Keratinocyte (primary cell): ENCODE results near the gene WASF2. TPM values are rescaled to one million over a fixed set of nuclear protein-coding genes. Genes with fewer than 3 reads are reported as not detected.
A peak's percentile ranks its signal among the peaks of the same experiment; 100 is the strongest.

Experiments
- DNase-seq: peaks from one replicate; pipeline ENCODE4 v3.0.0-alpha.2; 2011; ENCODE audit warnings: low read depth, missing footprints, low spot score
- FAIRE-seq: peaks from 2 replicates; lab custom pipeline; 2011; peaks lifted over from hg19 to GRCh38; lab: Jason Lieb, UNC
- H2AFZ ChIP-seq: 2 replicates; pipeline ENCODE4 v1.6.0; 2012; ENCODE audit warnings: low read length, control low read depth, inconsistent platforms; ENCODE audit not compliant: control insufficient read depth
- H3K27ac ChIP-seq: 2 replicates; pipeline ENCODE4 v1.5.1; 2011; ENCODE audit warnings: low read length; ENCODE audit not compliant: control insufficient read depth, insufficient read depth
- H3K27me3 ChIP-seq: 3 replicates; pipeline ENCODE4 v1.6.0; 2011; ENCODE audit warnings: low read length; ENCODE audit not compliant: control insufficient read depth, insufficient read depth; ENCODE audit errors: extremely low read depth
- H3K36me3 ChIP-seq, 2 experiments: 2 replicates in 1 of 2; 3 replicates in 1 of 2; pipeline ENCODE4 v1.5.1; 2011; ENCODE audit warnings: low read length in 2 of 2, mild to moderate bottlenecking in 1 of 2; ENCODE audit not compliant: control insufficient read depth in 2 of 2, insufficient read depth in 2 of 2; ENCODE audit errors: extremely low read depth in 1 of 2
- H3K4me1 ChIP-seq: 3 replicates; pipeline ENCODE4 v1.5.1; 2011; ENCODE audit warnings: low read length; ENCODE audit not compliant: control insufficient read depth, insufficient read depth; ENCODE audit errors: extremely low read depth
- H3K4me2 ChIP-seq: 3 replicates; pipeline ENCODE4 v1.6.0; 2011; ENCODE audit warnings: low read depth, low read length; ENCODE audit not compliant: control insufficient read depth, insufficient read depth; ENCODE audit errors: extremely low read depth
- H3K4me3 ChIP-seq, 3 experiments: fragments of 200-600 bp in 1 of 3; sonication (generic) in 1 of 3; 2 replicates in 2 of 3; 3 replicates in 1 of 3; pipeline ENCODE4 v1.5.1; 2011 to 2016; ENCODE audit warnings: low read length in 3 of 3, mild to moderate bottlenecking in 3 of 3, control low read depth in 2 of 3, inconsistent platforms in 1 of 3, low read depth in 1 of 3, mixed read lengths in 1 of 3, mixed run types in 1 of 3, moderate library complexity in 1 of 3; ENCODE audit not compliant: control insufficient read depth in 2 of 3, insufficient read depth in 2 of 3; ENCODE audit errors: extremely low read depth in 1 of 3
- H3K79me2 ChIP-seq: 2 replicates; pipeline ENCODE4 v1.6.0; 2012; ENCODE audit warnings: low read length; ENCODE audit not compliant: control insufficient read depth, insufficient read depth
- H3K9ac ChIP-seq: 3 replicates; pipeline ENCODE4 v1.6.0; 2011; ENCODE audit warnings: low read length; ENCODE audit not compliant: control insufficient read depth, insufficient read depth; ENCODE audit errors: extremely low read depth
- H3K9me1 ChIP-seq: 3 replicates; pipeline ENCODE4 v1.6.0; 2011; ENCODE audit warnings: low read length; ENCODE audit not compliant: control insufficient read depth, insufficient read depth; ENCODE audit errors: extremely low read depth
- H3K9me3 ChIP-seq: 2 replicates; pipeline ENCODE4 v1.5.1; 2012; ENCODE audit warnings: low read depth, low read length; ENCODE audit not compliant: control insufficient read depth
- H4K20me1 ChIP-seq: 3 replicates; pipeline ENCODE4 v1.6.0; 2011; ENCODE audit warnings: low read length; ENCODE audit not compliant: control insufficient read depth, insufficient read depth; ENCODE audit errors: extremely low read depth
- CTCF ChIP-seq, 3 experiments: IDR thresholded peaks in 1 of 3; conservative IDR thresholded peaks in 1 of 3; optimal IDR thresholded peaks in 1 of 3; 2 replicates in 2 of 3; 3 replicates in 1 of 3; pipeline versions ENCODE3 to v1.5.1; 2011; ENCODE audit warnings: low read length in 3 of 3, mild to moderate bottlenecking in 3 of 3, moderate library complexity in 2 of 3, control low read depth in 1 of 3, inconsistent platforms in 1 of 3; ENCODE audit not compliant: insufficient read depth in 2 of 3; ENCODE audit errors: extremely low read depth in 1 of 3
- EZH2 ChIP-seq: IDR thresholded peaks from one replicate; pipeline ENCODE4 v1.6.1; 2012; ENCODE audit warnings: inconsistent platforms, mild to moderate bottlenecking, low read length, moderate library complexity
- dilution Hi-C: fragments of 300-500 bp; cut with MboI; formaldehyde crosslinking; loops from one replicate; pipeline ENCODE4 v1.7.0; 2020; ENCODE audit warnings: low sequenced_read_pairs; ENCODE audit not compliant: extremely low pct_ligation_motif_present
- polyA plus RNA-seq, 5 experiments: library from polyadenylated mRNA; depleted of rRNA in 3 of 5; stranded (reverse) in 3 of 5; stranded (forward) in 1 of 5; unstranded in 1 of 5; fragments of >200 nt; gene quantifications; 1 replicate in 1 of 5; 2 replicates in 3 of 5; 3 replicates in 1 of 5; pipeline versions ENCODE4 v1.2.1 to v1.2.3, GENCODE V29; 2011 to 2012; ENCODE audit warnings: missing spikeins in 2 of 5, low read depth in 1 of 5, low replicate concordance in 1 of 5

The WASF2 gene
- polyA plus RNA-seq, 1 donor (not counting 4 experiments of a cell fraction or from before 2014, with no cell fraction given): 42.9 TPM

- no peaks in the 10 kb centered on the region for H3K9me3 ChIP-seq
- peaks cover 13% of the 10 kb centered on the region for H3K4me1 ChIP-seq
- H3K36me3 ChIP-seq: no peaks in the 10 kb centered on the region
- H3K27me3 ChIP-seq: no peaks in the 10 kb centered on the region
- TF ChIP-seq CTCF (optimal IDR thresholded peaks at IDR 0.05 in 1 of 3, IDR thresholded peaks at IDR 0.05 in 1 of 3, conservative IDR thresholded peaks at IDR 0.05 in 1 of 3; ENCODE audit: extremely low read depth in 1 of 3, insufficient read depth in 2 of 3, low read length in 3 of 3): no peak
- TF ChIP-seq EZH2: no peak
- no peaks in the 10 kb centered on the region for H4K20me1 ChIP-seq
- no peaks in the 10 kb centered on the region for H3K9me1 ChIP-seq
- dilution Hi-C loops: no loop called here
- H2AFZ ChIP-seq: no peak overlapping the region
- H3K9ac ChIP-seq: peak overlapping the region; percentile 53
- H3K4me3 ChIP-seq: peak overlapping the region in 1 of 3 experiments; percentile 16
- peak overlapping the region; percentile 72 for H3K4me2 ChIP-seq
- no peak for DNase-seq
- H3K79me2 ChIP-seq: peaks cover 76% of the 10 kb centered on the region
- peak overlapping the region; percentile 69 for H3K27ac ChIP-seq
- FAIRE-seq: peak; percentile 81
Measured at GRCh38 chr1:27455139-27455811, 34.7 kb downstream of the WASF2 start.

GRCh38 chr1:27454610-27455009, 35.4 kb downstream of the WASF2 start:
- no peaks in the 10 kb centered on the region for H4K20me1 ChIP-seq
- H2AFZ ChIP-seq: no peak overlapping the region
- H3K79me2 ChIP-seq: peaks cover 75% of the 10 kb centered on the region
- no peaks in the 10 kb centered on the region for H3K9me1 ChIP-seq
- DNase-seq (no peak), FAIRE-seq (no peak)
- no peaks in the 10 kb centered on the region for H3K36me3 ChIP-seq
- no peak for TF ChIP-seq CTCF (optimal IDR thresholded peaks at IDR 0.05 in 1 of 3, IDR thresholded peaks at IDR 0.05 in 1 of 3, conservative IDR thresholded peaks at IDR 0.05 in 1 of 3; ENCODE audit: extremely low read depth in 1 of 3, insufficient read depth in 2 of 3, low read length in 3 of 3)
- no peak for TF ChIP-seq EZH2
- no peak overlapping the region for H3K9ac ChIP-seq
- H3K27ac ChIP-seq: no peak overlapping the region
- H3K4me3 ChIP-seq: no peak overlapping the region
- dilution Hi-C loops: no loop called here
- peaks cover 13% of the 10 kb centered on the region for H3K4me1 ChIP-seq
- H3K27me3 ChIP-seq: no peaks in the 10 kb centered on the region
- H3K4me2 ChIP-seq: no peak overlapping the region
- H3K9me3 ChIP-seq: no peaks in the 10 kb centered on the region
